NCI-H345 (cell line): Measurements from ENCODE around the gene ARL1.
"Not testable (repeated sequence)": the region's sequence is repeated elsewhere in the genome, so short reads cannot be mapped to it uniquely, and the experiment has no call there.

Experiments used
- DNase-seq: peaks from one replicate; lab custom pipeline; 2025; lab: John Stamatoyannopoulos, UW

The ARL1 gene

GRCh38 chr12:101407436-101408345, at the start of gene ARL1:
ARL1 (minus strand) TSS chr12:101407772; CDS start chr12:101407645, 127 bp downstream.
- peak; percentile 90 for DNase-seq

DNA sequence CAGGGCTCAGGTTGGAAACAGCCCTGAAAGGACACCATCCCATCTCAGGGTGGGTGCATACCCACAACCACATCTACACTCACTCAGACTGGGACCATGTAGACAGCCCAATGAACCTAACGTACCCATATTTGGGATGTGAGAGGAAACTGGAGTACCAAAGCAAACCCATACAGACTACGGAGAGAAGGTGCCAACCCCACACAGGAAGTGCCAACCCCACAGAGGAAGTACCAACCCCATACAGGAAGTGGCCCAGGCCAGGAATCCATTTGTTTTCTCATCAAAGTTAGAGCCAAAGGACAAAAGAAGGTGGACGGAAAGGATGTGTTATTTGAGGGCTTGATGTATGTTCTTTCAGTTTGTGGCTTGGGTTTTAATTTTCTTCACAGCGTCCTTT, 48.1 kb upstream of the ARL1 start:
- DNase-seq = no peak

DNA sequence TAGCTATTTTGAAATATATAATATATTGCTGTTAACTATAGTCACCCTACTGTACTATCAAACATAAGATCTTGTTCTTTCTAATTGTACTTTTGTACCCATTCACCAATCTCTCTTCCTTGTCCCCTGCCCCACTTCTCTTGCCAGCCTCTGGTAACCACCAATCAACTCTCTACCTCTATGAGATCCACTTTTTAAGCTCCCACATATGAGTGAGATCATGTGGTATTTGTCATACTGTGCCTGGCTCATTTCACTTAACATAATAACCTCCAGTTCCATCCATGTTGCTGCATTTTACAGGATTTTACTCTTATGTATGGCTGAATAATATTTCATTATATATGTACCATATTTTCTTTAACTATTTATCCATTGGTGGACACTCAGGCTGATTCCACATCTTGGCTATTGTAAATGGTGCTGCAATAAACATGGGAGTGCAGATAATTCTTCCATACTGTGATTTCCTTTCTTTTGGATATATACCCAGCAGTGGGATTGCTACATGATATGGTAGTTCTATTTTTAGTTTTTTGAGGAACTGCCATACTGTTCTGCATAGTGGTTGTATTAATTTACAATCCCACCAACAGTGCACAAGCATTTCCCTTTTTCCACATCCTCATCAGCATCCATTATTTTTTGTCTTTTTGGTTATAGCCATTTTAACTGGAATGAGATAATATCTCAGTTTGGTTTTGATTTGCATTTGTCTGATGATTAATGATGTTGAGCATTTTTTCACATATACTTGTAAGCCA, 34.1 kb upstream of the ARL1 start:
- DNase-seq = no peak

DNA sequence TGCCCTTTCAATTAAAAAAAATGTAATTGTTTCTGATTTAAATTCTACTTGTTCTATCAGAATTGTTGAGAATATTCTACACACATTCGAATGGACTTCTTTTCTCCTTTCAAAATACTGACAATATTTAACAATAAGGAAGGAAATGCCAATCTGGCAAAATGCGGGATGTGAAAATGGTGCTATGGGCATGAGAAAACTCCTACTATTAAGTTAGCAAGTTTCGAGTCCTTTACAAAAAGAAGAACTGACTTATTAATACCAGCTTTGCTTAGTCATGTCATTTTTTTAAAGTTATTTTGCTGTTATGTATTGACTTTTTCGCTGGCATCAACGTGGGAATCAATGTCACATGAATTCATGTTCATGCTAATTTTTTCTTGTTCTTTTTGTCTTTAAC, 31.7 kb upstream of the ARL1 start:
- no peak for DNase-seq

DNA sequence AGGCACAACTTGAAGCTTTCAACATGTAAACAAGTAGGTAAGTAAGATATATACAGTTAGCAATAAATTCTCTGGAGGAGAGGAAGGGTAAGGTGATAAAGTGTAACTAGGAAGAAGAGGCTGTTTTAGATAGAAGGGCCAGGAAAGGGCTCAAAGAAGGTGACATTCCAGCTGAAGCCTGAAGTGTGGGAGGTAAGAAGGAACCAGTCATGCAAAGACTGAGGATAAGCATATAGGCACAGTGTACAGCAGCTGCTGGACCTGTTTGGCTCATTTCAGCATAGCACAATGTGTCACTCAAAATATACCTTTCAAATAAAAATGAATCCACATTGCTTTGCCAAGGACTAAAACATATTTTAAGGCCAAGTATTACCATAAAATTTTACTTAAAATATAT, 28.6 kb upstream of the ARL1 start:
- DNase-seq = no peak

DNA sequence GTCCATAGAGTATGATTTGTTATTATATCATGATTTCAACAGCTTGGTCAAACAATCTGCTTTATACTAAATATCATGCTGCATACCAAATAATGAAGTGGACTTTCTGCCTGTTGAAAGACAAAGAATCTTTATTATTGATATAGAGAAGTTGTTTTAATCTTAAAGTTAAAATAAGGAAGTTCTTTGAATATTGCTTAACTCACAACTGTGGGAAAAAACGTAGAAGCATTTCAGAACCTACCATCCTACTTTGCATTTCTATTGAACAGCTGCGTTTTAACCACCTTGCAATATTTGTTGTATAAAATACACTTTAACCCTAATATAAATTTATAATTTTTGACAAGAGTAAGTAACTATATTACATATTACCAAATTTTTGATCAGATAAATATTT, 22.9 kb upstream of the ARL1 start:
- no peak for DNase-seq

DNA sequence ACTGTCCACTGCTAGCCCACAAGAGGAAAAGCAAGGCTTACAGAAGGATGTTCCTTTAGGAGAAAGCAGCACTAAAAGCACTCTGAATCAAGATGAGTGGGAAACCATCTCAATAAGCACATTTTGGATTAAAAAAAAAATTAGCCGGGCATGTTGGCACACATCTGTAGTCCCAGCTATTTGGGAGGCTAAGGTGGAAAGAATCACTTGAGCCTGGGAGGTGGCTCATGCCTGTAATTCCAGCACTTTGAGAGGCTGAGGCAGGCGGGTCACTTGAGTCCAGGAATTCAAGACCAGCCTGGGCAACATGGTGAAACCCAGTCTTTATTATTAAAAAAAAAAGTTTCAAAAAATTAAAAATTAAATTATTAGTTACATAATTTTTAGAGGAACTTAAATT, 17.0 kb upstream of the ARL1 start:
- no peak for DNase-seq

DNA sequence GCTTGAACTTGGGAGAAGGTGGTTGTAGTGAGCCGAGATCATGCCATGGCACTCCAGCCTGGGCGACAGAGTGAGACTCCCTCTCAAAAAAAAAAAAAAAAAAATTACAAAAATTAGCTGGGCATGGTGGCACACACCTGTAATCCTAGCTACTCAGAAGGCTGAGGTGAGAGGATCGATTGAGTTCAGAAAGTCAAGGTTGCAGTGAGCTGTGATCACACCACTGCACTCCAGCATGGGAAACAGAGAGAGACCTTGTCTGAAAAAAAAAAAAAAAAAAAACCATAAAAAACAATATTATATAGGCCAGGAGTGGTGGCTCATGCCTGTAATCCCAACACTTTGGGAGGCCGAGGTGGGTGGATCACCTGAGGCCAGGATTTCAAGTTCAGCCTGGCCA, 14.5 kb upstream of the ARL1 start:
- not testable (repeated sequence) for DNase-seq

- DNase-seq = no peak
Measured at GRCh38 chr12:101415228-101415627, 7.7 kb upstream of the ARL1 start.

DNA sequence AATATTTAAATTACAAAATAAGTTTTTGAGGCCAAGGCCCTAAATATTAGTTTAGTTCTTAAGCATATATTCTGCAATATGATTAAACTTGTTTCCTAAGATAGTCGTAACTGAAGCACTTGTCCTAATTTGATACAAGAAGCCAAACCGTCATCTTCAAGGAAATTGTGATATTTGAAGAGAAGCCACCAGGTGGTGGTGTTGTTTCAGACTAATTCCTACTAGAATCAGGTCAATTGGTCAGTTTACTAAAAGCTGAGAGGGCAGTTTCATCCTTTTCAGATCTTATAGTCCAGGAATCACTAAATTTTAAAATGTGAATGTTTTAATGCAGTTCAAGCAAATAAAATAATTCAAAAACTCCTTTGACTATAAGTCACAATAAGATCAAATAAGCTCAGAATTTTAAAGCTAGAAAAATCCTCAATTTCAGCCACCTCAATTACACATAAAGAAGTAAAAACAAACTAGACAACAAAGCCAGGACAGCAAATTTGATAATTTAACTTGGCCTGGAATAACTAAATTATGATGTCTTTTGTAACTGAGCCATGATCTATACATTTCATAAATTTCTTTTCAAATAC, 7.1 kb upstream of the ARL1 start:
- DNase-seq = peak; percentile 44

GRCh38 chr12:101410169-101410568, 2.6 kb upstream of the ARL1 start:
- not testable (repeated sequence) for DNase-seq

DNA sequence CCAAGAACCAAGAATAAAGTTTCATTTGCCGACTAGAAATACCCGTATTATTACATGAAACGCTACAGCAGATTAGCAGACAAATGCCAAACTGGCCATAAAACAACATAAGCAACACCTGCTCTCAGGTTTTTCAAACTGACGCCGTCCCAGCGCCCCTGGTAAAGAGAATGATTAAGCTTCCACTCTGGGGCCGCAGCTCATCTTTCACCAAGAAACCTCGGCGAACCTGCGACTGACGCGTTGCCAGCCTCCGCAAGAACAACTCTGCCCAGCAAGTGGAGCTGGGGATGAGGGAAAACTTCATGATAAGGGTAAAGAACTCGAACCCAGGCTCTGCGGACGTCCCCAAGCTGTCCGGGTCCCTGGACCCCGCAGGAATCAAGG, 530 bp downstream of the ARL1 start:
- DNase-seq = peak; percentile 31

DNA sequence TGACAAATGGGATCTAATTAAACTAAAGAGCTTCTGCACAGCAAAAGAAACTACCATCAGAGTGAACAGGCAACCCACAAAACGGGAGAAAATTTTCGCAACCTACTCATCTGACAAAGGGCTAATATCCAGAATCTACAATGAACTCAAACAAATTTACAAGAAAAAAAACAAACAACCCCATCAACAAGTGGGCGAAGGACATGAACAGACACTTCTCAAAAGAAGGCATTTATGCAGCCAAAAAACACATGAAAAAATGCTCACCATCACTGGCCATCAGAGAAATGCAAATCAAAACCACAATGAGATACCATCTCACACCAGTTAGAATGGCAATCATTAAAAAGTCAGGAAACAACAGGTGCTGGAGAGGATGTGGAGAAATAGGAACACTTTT, 16.4 kb downstream of the ARL1 start:
- not testable (repeated sequence) for DNase-seq

GRCh38 chr12:101379149-101379548, 28.4 kb downstream of the ARL1 start:
- no peak for DNase-seq

- DNase-seq = no peak
Measured at GRCh38 chr12:101375573-101375972, 32.0 kb downstream of the ARL1 start.

DNA sequence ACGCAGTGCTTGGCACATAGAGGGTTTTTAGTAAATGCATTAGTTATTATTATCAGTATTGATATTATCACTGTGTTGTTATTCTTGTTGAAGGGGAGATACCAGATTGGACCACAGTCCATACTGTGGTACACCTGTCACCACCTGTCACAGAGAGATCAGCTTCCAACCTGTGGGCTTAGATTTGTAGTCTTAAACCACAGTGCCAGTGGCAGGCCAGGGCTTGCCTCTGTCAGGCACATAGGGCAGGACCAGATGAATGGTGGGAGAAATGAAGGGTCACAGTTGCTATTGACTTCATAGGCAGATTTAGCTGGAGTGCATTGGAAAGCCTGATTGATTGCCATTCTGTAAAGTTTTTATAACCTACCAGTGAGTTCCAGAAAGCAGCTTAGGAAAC, 35.1 kb downstream of the ARL1 start:
- DNase-seq = no peak

DNA sequence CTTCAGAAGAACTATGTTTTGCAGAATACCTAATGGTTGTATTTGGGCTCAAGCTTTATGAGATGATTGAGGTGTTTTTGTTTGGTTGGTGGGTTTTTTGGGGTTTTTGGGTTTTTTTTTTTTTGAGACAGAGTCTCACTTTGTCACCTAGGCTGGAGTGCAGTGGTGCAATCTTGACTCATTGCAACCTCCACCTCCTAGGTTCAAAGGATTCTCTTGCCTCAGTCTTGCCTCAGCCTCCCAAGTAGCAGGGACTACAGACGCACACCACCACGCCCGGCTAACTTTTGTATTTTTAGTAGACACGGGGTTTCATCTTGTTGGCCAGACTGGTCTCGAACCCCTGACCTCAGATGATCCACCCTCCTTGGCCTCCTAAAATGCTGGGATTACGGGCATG, 39.6 kb downstream of the ARL1 start:
- no peak for DNase-seq

DNA sequence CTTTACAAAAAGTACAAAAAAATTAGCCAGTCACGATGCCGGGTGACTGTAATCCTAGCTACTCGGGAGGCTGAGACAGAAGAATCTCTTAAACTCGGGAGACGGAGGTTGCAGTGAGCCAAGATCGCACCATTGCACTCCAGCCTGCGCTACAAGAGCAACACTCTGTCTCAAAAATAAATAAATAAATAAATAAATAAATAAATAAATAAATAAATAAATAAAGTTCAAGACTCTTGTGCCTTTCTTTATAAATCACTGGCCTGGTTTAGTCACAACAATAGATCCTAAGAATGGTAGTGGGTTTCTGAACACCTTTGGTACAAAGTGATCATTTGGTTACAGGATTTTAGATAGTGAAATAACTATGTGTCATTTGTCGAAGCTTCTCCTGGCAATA, 46.1 kb downstream of the ARL1 start:
- no peak for DNase-seq

DNA sequence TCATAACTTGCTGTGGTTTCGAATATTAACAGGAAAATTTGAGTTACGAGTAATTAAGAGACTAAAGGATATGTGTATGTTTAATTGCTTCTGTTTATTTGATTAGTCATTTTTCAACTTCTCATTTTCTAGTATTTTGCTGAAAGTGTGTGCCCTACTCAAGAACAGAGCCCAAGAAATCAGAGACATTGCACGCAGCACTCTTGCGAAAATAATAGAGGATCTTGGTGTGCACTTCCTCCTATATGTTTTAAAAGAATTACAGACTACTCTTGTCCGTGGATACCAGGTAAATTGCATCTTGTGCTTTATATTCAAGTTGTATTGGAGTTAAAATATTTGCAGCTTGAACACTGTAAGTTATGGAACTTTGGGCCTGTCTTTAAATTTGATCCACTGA, 50.8 kb downstream of the ARL1 start:
- DNase-seq = no peak

DNA sequence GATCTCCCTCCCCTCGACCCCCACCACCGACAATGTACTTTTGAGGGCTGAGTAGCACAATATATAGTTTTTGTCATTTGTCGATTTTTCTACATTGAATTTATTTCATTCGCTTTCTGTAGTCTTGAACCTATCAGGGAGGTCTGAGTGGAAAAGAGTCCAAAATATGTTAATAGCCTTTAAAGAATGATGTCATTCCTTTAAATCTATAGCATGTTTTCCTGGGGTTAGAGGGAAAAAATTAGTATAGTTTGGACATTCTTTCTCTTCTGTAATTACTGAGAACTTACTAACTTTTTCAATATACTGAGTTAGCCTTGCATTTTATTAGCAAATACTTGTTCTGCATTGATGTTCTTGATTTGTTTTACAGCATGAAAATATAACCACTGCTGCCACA, 55.9 kb downstream of the ARL1 start:
- no peak for DNase-seq

DNA sequence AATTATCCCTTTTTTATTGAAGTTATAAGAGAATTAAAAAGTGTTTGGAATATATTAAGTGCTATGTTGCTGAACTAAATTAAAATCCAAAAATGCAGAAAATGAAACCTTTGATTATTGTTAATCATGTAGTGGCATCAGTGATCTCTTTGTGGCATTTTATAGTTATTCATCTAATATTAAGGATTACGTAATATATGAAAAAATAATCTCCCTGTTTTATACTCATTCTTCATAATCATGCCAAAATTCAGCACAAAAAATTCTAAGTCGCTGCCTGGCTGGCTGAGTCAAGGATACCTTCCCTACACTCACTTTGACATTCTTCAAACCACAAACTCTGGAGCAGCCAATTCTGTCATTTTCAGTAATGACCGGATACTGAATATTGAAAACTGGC, 63.7 kb downstream of the ARL1 start:
- DNase-seq = no peak
